GM12873 (cell line): Measurements from ENCODE around the gene CALCOCO1.

ENCODE experiments used
- CTCF ChIP-seq: IDR thresholded peaks from 2 replicates; pipeline ENCODE4 v1.5.1; 2012; ENCODE audit warnings: low read depth, mild to moderate bottlenecking, moderate library complexity, low read length, control low read depth; ENCODE audit not compliant: insufficient read depth; ENCODE audit errors: missing control alignments

Gene CALCOCO1

DNA sequence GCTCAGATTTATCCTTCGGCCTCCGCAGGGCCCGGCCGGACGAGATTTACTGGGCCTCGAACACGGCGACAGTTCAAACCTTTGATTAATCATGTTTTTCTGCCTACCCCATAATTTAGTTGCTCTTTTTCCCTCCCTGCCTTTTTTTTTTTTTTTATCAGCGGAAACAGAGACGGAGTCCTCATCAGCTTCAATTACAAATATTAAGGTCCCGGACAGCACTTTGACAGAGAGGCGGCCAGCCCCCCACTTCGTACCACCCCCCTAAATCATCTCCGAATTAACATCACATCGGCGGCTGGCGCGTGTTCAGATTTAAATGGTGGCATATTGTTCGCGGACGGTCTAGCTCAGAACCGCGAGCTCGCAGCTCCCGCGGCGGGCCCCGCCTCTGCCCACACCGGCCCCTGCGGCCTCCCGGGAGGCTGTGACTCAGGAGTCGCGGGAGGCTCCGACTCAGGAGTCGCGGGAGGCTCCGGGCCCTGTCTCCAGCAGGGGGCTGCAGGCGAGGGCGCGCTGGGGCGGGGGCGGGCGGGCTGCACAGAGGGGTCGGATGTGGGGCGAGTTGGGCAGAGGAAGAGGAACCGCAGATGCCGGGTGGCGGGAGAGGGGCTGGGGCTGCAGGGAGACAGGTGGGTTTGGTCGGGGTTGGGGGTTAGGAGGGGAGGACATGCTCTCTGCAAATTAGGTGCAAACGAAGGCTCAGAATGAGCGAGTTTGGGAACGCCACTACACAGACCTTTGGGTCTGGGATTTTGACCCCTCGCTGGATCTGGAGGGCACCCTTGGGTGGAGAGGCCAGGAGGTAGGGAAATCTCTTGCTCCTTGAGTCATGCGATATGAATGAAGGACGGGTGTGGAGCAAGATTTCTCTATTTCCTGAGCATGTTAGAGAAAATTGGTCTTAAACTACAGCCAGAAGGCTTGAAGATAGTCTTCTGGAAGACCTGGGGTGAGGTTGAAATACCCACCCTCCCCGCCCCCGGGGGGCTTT is 31.8 kb downstream of the CALCOCO1 start:
- TF ChIP-seq CTCF, result no peak

- TF ChIP-seq CTCF, result no peak
Measured at GRCh38 chr12:53694756-53695151, 32.5 kb downstream of the CALCOCO1 start.

GRCh38 chr12:53688134-53688533 is 39.1 kb downstream of the CALCOCO1 start:
- TF ChIP-seq CTCF, result no peak

DNA sequence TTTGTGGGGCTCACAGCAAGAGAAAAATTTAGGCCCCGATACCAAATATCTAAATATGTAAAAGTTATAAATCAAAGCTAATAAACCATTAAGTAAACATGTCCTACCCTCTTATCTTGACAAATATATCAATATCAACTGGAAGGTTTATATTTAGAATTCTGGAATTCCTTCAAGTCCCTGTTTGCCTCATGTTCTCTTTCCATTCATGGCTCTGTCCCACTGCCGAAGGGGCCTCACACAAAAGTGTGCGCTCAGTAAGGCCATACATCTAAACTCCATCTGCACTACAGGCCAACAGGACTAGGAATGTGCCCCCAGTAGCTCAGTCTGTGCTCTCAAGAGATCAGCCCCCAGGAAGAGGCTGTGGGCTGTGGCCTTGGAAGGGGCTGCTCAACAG is 40.8 kb downstream of the CALCOCO1 start:
- TF ChIP-seq CTCF, result no peak

DNA sequence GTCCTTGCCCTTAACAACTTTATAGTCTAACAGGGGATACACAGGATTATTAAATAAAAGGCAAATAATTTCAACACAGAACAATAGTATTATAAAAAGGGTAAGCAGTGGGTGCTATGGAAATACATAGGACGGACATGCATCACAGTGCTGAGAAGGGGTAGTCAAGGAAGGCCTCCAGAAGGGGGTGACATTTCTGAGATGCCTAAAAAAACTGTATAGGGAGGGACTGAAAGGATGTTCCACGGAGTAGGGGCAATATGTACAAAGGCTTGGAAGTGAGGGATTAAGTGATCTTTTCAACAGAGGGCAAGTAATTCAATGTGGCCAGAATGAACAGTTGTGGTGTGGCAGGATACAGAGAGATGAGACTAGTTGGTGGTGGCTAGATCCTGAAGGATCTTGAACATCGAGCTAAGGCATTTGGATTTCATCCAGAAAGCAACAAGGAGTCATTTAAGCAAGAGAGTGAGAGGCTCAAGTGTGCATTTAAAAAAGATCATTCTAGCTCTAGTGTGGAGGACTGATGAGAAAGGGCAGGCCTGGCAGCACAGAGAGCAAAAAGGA is 42.5 kb downstream of the CALCOCO1 start:
- TF ChIP-seq CTCF, result no peak

DNA sequence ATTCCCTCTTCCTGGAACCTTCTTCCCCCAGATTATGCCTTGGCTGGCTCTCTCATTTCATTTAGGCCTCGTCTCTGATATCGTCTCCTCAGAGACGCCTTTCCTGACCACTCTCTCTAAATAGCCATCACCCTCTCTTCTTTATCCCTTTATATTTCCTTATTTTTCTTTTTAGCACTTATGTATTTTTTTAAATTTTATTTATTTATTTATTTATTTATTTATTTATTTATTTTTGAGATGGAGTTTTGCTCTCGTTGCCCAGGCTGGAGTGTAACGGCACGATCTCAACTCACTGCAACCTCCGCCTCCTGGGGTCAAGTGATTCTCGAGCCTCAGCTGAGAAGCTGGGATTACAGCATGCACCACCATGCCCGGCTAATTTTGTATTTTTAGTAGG is 43.3 kb downstream of the CALCOCO1 start:
- TF ChIP-seq CTCF, result no peak

- no peak for TF ChIP-seq CTCF
Measured at GRCh38 chr12:53683494-53683893, 43.8 kb downstream of the CALCOCO1 start.
